Choroid plexus epithelial cell (primary cell): ENCODE data around the gene C20orf141.
A peak's percentile ranks its signal among the peaks of the same experiment; 100 is the strongest.

Experiments
- DNase-seq: peaks from one replicate; pipeline ENCODE4 v3.0.0-alpha.2; 2010; ENCODE audit warnings: low read depth
- H3K4me3 ChIP-seq: 2 replicates; pipeline ENCODE4 v1.5.1; 2011; ENCODE audit warnings: low read depth, mild to moderate bottlenecking, control low read depth, low read length, moderate library complexity
- TF ChIP-seq, protein P1 (sequence below): conservative IDR thresholded peaks from 2 replicates; pipeline ENCODE4 v1.5.1; 2011; ENCODE audit warnings: low read depth, mild to moderate bottlenecking, control low read depth, inconsistent platforms, low read length, moderate library complexity

Gene C20orf141

GRCh38 chr20:2796011-2796660, 18.7 kb upstream of the C20orf141 start:
- H3K4me3 ChIP-seq, result no peak overlapping the region
- TF ChIP-seq, protein P1, sequence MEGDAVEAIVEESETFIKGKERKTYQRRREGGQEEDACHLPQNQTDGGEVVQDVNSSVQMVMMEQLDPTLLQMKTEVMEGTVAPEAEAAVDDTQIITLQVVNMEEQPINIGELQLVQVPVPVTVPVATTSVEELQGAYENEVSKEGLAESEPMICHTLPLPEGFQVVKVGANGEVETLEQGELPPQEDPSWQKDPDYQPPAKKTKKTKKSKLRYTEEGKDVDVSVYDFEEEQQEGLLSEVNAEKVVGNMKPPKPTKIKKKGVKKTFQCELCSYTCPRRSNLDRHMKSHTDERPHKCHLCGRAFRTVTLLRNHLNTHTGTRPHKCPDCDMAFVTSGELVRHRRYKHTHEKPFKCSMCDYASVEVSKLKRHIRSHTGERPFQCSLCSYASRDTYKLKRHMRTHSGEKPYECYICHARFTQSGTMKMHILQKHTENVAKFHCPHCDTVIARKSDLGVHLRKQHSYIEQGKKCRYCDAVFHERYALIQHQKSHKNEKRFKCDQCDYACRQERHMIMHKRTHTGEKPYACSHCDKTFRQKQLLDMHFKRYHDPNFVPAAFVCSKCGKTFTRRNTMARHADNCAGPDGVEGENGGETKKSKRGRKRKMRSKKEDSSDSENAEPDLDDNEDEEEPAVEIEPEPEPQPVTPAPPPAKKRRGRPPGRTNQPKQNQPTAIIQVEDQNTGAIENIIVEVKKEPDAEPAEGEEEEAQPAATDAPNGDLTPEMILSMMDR, result no peak
- DNase-seq, result no peak

- H3K4me3 ChIP-seq, result no peak overlapping the region
- TF ChIP-seq, protein P1, result no peak
- DNase-seq, result no peak
These were observed 17.4 kb upstream of the C20orf141 start for GRCh38 chr20:2797136-2797983.

GRCh38 chr20:2798095-2798805, 16.5 kb upstream of the C20orf141 start:
- no peak for DNase-seq
- H3K4me3 ChIP-seq, result no peak overlapping the region
- TF ChIP-seq, protein P1, result no peak

DNA sequence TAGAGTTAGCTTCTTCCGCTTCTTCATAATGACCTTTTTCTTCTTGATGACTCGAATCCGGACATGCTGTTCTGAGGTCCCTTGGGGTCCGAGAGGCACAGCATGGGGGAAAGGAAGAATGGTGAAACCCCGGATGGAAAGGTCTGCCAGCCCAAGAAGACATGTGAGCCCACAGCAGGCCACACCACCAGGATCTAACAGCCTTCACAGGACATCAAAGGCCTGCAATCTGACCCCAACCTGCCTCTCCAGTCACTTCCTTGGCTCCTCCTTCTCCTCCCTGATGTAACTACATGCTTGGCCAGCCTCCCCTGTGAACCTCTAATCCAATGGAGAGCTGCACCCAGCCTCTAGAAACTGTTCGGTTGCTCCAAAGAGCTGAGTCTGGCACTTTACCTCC, 16.0 kb upstream of the C20orf141 start:
- DNase-seq, result peak; percentile 59
- TF ChIP-seq, protein P1, result no peak

DNA sequence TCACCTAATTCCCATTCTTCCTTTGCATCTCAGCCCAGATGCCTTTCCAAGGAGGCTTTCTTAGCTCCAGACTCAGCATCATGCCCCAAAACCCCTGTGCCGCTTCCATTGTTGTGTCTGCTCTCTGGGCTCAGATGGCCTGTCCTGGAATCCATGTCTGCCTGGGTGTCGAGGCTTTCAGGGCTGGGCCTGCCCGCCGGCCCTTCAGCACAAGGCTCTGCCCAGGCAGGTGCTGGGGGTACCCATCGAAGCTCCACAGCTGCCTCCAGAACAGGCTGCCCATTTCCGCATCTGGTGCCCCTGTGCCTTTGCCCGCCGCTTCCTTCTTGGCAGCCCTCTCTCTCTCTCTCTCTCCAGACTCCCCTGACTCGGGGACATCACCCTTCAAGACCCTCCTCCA, 15.5 kb upstream of the C20orf141 start:
- no peak for DNase-seq
- TF ChIP-seq, protein P1, result no peak
- peak overlapping the region; percentile 60 for H3K4me3 ChIP-seq

More for the DNA sequence above, 16.0 kb upstream of the C20orf141 start:
- H3K4me3 ChIP-seq, result no peak overlapping the region

GRCh38 chr20:2799688-2800520, 14.9 kb upstream of the C20orf141 start:
- no peak for DNase-seq
- TF ChIP-seq, protein P1, result no peak

More at GRCh38 chr20:2799688-2800520, 14.9 kb upstream of the C20orf141 start:
- H3K4me3 ChIP-seq, result peak overlapping the region; percentile 60
